ENCODE results near the gene CAPRIN2. TPM values are rescaled to one million over a fixed set of nuclear protein-coding genes. Genes with fewer than 3 reads are reported as not detected.

CAPRIN2 gene
- 14.5 and 27.3 TPM in 2 replicates for total RNA-seq (2014; rRNA removed)
- polyA plus RNA-seq (2012): 7.3 TPM

DNA sequence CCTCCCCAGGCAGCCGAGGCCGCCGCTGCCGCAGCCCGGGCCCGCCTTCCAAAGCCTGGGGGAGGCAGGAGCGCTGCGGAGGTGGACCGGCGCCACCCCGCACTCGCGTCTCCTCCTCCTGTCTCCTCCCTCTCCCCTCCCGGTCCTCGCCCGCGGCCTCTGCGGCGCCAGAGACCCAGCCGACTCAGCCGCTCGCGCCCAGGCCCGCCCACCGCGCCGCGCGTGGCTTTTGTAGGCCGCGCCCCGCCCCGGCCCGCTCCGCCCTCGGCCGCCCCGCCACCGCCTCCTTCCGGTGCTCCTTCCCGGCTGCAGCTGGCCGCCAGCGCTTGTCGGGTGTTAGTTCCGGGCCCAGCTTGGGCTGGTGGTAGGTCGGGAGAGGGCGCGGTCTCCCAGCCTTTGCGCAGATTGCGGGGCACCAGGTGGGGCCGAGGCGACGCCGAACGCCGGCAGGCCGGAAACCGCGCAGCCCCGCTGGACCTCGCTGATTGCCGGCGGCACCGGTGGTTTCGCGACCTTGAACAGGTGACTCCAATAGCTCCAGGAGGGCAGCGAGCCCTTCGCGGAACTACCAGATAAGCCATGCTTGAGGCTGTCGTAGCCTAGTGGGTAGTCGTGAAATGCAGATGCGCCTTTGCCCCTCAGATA is at the start of gene CAPRIN2:
Gene CAPRIN2, minus strand, starts transcription at position 202 of the 645 bp plus-strand sequence. CDS start 1,431 bp downstream, outside the sequence.
- DNase-seq (ENCODE audit: low read depth): peak; percentile 89

- no peak for DNase-seq (ENCODE audit: low read depth)
Measured at GRCh38 chr12:30797689-30798088, 42.9 kb upstream of the CAPRIN2 start.

GRCh38 chr12:30796891-30797371 is 42.2 kb upstream of the CAPRIN2 start:
- DNase-seq (ENCODE audit: low read depth): peak; percentile 30

DNA sequence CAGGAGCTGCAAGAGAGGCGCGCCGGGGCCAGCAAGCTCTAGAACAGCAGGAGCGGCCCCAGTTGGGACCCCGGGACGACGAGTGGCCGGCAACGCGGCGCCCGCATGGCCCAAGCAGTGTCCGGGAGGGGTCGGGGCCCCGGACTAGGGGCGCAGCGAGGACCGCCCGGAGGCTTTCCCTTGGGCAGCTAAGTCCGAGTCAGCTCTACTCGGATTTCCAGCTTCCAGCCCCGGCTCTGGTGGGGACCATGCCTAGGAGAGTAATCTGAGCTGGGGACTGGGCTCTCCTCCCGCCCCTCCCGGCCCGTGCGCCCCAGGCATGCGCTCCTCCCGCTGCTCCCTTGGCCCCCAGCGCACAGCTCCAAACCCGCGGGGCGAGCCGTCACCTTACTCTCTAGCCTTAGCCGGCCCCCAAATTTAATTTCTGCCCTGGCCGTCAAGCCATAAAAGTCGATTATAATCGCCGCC is 41.6 kb upstream of the CAPRIN2 start:
- DNase-seq (ENCODE audit: low read depth): peak; percentile 67

DNA sequence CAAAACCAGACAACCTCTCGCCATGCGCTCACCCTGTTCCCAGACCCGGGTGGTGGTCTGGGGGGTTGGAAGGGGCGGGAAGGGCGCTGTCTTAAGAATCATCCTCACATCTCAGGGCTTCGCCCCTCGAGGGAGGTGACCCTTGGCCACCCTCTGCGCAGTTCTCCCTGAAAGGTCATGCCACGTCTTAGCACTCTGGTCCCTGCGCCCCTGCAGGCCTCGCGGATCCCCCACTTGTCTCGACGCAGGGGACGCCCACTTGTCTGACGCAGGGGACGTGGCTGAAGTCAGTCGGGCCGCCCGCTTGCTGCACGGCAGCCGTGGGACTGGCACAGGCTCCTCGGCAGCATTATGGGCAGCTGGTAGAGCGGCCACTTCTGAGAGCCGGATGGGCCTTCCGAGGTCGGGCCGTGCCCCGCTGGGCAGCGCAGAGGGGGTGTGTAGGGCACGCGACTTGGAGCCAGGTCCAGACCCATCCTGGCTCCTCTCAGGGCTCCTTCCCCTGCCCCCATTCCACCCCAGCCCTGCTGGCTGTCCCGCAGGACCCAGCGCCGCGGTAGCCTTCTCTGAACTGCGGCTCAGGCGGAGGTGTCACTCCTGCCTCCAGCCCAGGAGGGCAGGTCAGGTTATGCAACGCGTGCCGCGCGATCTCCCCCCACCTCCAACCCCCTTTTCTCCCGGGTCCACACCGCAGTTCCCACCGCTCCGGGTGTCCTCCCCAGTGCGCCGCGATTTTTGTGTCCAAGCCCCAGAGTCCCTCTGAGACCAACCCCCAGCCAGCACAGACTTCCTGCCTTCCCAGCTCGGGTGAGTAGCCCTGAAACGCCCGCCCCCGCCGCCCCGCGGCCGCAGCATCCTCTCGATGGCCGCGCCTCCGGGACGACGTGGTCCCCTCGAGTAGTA is 40.9 kb upstream of the CAPRIN2 start:
- peak; percentile 83 for DNase-seq (ENCODE audit: low read depth)

GRCh38 chr12:30794591-30795409 is 40.0 kb upstream of the CAPRIN2 start:
- DNase-seq (ENCODE audit: low read depth): peak; percentile 87

- DNase-seq (ENCODE audit: low read depth): no peak
Measured at GRCh38 chr12:30794020-30794419, 39.3 kb upstream of the CAPRIN2 start.

DNA sequence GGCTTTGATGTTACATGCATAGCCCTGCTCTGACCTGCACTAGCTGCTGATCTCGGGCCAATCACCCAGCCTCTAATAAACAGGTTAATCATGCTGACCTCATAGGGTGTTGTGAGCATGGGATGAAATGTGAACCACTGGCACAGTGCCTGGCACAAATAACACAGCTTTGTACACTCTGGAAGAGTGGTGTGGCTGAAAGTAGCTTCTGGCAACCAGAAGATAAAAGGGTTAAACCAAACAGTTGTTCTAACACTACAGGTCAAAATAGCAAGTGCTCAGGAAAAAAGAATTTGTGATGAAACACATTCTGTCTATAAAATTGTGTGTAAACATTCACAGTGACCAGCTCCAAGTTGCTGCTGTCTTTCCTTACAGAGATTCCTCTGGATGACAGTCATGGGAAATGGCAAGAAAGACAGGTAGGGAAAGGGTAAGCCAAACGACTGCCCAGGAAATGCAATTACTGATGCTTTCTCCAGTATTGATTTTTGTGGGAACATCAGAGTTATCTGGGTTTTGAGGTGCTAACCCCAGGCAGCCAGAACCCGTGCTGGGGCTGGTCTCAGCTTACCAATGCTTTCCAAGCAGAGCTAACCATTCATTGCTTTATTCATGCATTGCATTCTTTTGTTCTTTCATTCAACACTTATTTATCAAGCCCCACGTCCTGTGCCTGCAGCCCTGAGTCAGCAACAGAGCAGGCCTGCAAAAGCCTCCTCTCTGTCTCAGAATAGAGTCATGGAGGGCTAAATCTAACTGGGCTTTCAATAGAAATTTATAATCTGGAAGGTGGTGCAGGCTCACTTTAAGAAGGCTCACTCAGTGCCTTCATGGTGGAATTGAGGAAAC is 38.1 kb upstream of the CAPRIN2 start:
- peak; percentile 30 for DNase-seq (ENCODE audit: low read depth)

GRCh38 chr12:30792085-30792484 is 37.3 kb upstream of the CAPRIN2 start:
- no peak for DNase-seq (ENCODE audit: low read depth)

DNA sequence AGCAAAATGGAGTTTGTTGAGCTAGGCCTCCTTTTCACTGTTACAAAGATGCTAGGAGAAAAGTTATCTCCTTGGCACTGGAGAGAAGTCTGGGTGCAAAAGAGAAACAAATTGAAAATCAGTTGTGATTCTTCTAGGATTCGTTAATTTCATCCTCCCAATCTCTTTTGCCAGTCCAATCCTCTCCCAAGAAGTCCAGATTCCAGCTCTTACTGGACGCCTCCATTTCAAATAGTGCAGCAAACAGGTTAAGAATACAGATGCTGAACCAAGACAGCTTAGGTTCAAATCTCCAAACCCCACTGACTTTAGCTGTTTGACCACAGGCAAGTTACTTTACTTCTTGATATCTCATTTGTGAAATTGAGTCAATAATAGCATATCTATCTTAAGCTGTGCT is 34.0 kb upstream of the CAPRIN2 start:
- DNase-seq (ENCODE audit: low read depth): no peak

- no peak for DNase-seq (ENCODE audit: low read depth)
Measured at GRCh38 chr12:30785630-30786029, 30.9 kb upstream of the CAPRIN2 start.

DNA sequence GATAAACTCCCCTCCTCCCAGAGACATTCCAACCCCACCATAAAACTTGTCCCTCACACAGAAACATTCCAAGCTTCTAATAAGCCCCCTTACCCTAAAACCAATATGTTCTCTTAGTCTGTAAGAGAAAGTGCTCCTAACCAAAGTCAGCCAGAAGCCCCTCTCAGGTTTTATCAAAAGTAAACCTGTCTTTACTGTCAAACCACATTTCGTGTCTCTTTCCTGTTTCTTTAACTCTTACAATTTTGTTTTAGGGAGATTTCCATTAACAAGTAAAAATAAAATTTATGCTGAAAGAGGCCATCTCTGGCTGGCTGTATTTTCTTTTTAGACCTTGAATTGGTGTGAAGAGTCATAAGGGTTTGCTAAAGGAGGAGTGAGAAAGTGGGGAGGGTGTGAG is 29.8 kb upstream of the CAPRIN2 start:
- no peak for DNase-seq (ENCODE audit: low read depth)

- no peak for DNase-seq (ENCODE audit: low read depth)
Measured at GRCh38 chr12:30783946-30784345, 29.2 kb upstream of the CAPRIN2 start.

DNA sequence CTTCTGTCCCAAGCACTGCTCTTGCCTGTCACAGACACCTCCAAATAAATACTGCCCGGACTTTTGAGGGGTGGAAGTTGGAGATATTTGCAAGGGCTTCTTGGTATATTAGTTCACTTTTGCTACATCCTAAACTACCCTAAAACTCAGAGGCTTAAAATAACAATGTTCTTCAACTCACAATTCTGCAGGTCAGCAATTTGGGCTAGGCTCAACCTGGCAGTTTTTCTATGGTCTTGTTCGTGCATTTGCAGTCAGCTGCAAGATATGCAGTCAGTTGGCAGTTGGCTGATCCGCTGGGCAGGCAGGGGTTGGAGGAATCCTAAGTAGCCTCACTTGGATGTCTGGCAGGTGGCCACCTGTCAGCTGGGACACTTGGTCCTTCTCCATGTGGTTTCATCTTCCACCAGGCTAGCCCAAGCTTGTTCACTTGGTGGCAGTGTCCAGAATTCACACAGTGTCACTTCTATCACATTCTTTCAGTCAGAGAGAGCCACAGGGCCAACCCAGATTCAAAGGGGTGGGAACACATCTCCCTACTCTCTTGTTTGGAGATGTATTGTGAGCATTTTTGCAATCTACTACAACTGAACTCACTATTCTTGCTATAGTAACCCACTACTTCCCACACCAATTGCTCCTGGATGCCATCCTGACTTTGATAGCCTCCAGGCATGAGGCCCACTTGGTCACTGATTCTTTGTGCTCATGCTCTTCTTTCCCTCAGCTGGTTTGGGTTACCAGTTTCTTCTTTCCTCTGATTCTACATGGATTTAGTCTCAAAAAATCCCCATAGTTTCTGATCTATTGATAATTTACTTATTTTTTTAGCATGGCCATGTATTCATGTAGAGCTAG is 27.8 kb upstream of the CAPRIN2 start:
- no peak for DNase-seq (ENCODE audit: low read depth)

GRCh38 chr12:30779578-30779977 is 24.8 kb upstream of the CAPRIN2 start:
- DNase-seq (ENCODE audit: low read depth): no peak

GRCh38 chr12:30779178-30779577 is 24.4 kb upstream of the CAPRIN2 start:
- DNase-seq (ENCODE audit: low read depth): no peak

GRCh38 chr12:30774599-30774998 is 19.8 kb upstream of the CAPRIN2 start:
- no peak for DNase-seq (ENCODE audit: low read depth)

DNA sequence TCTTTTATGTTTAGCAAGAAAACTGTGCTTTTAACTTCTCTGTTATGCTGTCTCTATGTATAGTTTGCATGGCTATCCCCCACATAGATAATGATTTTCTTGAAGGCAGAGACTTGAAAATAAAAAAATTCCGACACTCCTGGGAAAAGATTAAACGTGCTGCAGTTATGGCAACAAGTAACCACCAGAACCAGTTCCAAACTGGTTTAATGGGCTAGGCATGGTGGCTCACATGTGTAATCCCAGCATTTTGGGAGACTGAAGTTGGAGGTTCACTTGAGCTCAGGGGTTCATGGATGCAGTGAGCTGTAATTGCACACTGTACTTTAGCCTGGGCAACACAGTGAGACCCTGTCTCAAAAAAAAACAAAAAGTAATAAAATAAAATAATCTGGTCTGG is 15.1 kb upstream of the CAPRIN2 start:
- DNase-seq (ENCODE audit: low read depth): no peak

- DNase-seq (ENCODE audit: low read depth): no peak
Measured at GRCh38 chr12:30764251-30764650, 9.5 kb upstream of the CAPRIN2 start.

GRCh38 chr12:30763053-30763452 is 8.3 kb upstream of the CAPRIN2 start:
- no peak for DNase-seq (ENCODE audit: low read depth)
